SW 1271 (cell line): Measurements from ENCODE around the gene PAQR5.
"Not testable (repeated sequence)": the region's sequence is repeated elsewhere in the genome, so short reads cannot be mapped to it uniquely, and the experiment has no call there.

ENCODE experiments used
- DNase-seq, 2 experiments: peaks; one replicate each; lab custom pipeline; 2025; lab: John Stamatoyannopoulos, UW

Gene PAQR5

DNA sequence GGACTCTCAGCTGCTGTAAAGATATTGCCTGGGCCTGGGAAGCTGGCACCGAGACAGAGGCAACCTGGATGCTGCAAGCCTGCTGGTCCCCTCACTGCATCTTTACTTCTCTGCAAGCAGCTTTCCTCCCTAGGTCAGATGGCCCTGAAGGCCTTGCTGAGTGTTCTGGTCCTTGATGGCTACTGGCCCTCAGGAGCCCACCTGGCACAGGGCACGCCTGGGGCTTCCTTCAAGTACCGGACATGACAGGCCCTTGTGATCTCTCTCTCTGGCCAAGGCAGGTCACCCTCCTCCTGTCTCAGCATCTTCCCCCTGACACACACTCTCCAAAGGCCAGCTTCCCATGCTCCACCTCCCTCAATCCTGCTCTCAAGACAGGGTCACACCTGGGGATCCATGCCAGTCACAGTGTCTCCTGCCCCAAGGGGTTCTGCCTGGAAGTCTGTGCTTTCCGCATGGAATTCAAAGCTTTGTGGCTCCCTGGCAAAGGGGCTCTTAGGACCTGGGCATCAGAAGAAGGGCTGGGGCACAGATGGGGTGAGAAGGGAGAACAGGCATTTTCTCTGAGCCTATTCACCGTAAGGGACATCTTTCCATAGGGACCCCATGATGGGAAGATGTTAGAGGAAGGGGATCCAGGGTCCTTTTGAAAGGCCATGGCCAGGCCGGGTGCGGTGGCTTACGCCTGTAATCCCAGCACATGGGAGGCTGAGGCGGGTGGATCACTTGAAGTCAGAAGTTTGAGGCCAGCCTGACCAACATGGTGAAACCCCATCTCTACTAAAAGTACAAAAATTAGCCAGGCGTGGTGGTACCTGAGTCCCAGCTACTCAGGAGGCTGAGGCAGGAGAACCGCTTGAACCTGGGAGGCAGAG is 4.7 kb upstream of the PAQR5 start:
- no peak for DNase-seq

DNA sequence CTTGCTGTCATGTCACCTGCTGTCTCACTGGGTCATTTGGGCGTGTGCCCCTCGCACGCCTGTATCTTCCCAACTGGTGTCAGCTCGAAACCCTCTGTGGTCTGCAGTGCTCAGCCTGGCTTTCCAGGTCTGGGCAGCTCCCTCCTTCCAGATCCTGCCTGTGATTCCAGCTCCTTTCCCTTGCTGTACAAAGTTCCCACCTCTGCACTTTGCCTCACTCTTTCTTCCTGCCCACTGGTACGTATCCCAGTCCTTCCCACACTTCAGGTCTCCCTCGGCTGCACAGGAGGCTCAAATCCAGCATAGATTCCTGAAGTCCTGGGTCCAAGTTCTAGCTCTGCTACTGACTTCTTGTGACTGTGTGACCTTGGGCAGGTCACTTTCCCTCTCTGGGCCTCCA is 2.1 kb upstream of the PAQR5 start:
- DNase-seq = no peak

DNA sequence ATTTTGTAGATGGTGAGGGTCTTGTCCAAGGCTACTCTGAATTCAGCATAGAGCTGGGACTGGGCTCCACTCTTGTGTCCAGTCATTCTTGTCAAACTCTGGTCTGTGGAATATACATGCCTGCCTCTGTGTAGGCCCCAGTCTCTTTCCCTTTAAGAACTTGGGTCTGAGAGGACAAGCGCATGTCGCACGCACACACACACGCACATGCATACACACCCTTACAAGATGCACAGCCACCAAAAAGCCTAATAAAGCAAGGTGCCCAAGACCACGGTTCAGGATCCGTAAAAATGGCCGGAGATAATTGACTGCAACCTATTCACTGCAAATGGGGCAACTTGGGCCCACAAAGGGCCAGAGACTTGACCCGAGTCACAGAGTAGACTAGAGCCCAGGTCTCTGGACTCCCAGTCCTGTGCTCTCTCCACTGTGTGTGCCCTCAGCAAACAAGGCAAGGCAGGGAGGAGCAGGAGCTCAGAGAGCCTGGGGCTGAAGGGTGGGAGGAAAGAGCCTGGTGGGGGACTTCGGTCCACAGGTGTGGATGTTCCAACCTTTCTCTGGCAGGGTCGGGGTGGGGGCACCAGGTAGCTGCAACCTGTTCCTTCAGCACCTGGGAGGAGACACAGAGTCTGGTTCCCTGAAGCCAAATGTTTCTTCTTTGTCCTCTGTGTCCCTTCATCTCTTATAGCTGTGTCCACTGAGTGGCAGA is 914 bp upstream of the PAQR5 start:
- DNase-seq = no peak

DNA sequence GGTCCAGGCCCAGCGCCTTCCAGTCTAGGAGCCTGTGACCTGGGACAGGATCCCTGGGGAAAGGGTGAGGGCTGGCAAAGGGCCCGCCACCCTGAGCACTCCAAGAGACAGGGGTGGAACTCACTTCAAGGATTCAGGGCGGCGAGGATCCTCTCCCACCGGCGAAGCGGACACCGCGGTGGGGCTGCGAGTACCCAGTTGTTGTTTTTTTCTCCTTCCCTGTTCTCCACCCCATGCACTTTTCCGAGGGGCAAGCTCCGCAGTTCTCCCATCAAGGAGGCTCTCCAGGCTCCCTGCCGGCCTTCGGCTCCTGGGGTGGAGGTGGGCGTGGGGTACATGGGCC is 387 bp upstream of the PAQR5 start:
- no peak for DNase-seq

DNA sequence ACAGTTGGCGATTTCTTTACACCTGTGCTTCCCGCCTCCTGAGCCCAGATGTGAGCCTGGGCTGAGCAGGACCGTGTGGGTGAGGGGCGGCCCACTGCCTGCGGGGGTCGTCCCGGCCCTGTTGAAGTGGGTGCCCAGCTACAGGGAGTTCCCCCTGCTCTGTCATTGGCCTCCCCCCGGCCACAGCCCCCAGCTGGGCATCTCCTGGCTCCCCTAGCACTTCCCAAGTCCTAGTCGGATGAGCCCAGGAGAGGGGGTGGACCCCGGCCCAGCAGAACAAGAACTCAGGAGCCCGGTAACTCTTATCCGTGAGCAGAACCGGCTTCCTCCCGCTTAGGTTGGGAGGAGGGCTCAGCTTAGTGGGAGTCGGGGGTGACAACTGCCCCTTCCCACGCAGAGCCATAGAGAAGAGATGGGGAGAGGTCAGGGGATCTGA is 757 bp downstream of the PAQR5 start:
- no peak for DNase-seq

DNA sequence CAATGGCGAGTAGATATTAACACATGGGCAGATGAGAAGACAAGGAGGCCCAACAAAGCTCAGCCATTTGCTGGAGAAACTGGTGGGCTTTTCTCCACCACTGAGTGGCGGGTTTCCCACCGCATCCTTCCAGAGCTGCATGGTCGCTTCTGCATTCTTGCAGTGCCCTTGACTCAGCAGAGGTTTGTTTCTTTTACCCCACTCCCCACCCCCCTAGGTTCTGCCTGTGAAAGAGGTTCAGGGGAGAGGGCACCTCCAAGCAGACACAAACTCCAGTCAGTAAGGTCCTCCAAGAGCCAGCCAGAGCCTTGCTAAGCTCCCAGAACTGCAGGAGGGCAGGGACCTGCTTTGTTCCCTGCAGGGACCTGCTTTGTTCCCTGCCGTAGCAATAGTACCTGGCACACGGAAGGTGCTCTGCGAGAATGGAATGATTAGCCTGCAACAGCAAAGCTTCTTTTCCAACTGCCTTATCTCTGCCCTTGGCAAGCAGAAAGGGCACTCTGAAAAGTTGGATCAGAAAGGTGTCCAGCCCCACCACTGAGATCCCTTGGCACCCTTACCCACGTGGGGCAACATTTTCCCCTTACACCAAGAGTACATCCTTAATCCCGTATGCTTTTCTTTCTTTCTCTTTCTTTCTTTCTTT is 1.4 kb downstream of the PAQR5 start:
- no peak for DNase-seq

DNA sequence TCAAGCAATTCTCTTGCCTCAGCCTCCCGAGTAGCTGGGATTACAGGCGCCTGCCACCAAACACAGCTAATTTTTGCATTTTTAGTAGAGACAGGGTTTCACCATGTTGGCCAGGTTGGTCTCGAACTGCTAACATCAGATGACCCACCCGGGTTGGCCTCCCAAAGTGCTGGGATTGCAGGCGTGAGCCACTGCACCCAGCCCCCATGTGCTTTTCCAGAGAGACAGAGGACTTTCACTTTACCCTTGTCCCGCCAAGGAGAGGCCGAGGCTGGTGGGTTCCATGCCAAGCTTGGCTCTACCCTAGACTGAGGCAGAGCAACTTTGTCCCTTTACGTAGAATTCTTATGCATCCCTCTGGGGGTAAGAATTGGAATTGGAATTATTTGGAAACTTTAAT is 2.4 kb downstream of the PAQR5 start:
- not testable (repeated sequence) for DNase-seq

DNA sequence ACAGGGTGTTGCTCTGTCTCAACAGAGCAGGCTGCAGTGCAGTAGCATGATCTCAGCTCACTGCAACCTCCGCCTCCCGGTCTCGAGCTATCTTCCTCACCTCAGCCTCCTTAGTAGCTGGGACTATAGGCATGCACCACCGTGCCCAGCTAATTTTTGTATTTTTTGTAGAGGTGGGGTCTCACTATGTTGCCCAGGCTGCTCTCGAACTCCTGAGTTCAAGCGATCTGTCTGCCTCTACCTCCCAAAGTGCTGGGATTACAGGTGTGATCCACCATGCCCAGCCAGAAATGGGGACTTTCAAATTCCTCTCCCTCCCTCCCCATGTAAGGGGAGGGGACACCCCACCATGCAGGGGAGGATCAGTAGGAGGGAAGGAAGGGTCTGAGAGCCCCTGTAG is 3.4 kb downstream of the PAQR5 start:
- DNase-seq = not testable (repeated sequence)

DNA sequence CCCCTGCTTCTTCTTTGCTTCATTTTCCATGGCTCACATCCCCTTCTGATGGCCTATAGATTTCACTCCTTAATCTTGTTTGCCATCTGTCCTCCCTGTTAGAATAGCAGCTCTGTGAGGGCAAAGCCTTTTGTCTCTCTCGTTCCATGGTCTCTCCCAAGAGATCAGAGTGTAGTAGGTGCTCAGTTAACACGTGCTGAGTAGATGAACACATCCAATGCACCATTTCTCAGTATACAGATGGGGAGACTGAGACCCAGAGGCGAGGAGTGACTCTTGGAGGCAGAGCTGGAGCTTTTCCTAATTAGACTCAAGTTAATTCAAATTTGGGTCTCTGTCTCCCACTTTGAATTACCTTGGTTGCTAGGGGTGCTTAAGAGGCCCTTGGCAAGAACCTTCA is 4.2 kb downstream of the PAQR5 start:
- DNase-seq = no peak

DNA sequence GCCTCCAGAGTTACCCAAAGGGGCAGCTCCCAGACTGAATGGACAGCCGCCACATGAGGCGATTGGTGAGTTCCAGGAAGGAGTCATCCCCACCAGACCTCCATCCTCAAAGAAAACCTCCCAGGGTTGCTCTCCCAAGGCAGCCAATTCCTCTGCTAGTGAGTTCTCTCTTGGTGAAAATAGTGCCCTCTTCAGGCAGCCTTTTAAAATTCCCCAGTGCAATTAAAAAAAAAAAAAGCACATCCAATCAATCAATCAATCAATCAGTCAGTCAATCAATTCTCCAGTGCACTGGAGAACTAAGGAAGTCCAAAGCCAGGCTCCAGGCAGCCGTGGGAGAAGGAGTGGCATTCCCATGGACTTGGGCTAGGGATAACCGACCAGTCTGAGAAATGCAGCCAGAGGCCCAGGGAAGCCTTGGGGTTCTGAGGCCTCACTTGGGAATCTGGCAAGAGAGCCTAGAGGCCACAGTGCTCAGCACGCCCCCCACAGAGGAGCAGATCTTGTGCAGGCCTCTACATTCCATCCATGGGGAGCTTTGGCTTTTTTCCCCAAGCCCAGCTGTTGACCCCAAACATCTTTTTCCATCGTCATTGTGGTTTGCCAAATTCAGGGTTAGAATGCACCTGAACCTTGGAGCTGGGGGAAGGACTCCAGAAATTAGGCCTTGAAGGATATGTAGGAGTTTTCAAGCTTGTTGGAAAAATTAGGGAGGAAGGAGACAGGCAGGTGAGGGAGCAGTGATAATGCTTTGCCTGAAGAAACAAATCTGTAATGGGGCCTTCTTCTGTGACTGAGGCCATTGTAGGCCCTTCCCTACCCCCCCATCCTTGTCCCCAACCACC is 4.8 kb downstream of the PAQR5 start:
- DNase-seq = peak in 1 of 2 experiments; percentile 16

DNA sequence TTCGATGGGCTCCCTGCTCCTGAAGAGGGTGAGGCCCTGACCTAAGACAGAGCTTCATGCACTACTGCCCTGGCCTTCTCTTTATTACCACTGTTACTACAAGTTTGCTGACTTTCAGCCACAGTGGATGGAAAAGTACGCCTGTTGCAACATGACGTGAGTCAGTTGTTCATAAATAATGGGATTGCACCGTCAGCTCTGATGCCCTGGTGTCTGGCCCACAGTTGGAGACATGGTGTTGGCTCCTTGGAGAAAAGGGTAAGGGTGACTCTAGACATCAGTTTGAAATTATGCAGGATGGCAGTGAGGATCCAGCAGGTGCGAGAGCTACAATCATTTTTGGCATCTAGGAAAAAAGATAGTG is 5.5 kb downstream of the PAQR5 start:
- DNase-seq = peak; percentile 32 to 70

DNA sequence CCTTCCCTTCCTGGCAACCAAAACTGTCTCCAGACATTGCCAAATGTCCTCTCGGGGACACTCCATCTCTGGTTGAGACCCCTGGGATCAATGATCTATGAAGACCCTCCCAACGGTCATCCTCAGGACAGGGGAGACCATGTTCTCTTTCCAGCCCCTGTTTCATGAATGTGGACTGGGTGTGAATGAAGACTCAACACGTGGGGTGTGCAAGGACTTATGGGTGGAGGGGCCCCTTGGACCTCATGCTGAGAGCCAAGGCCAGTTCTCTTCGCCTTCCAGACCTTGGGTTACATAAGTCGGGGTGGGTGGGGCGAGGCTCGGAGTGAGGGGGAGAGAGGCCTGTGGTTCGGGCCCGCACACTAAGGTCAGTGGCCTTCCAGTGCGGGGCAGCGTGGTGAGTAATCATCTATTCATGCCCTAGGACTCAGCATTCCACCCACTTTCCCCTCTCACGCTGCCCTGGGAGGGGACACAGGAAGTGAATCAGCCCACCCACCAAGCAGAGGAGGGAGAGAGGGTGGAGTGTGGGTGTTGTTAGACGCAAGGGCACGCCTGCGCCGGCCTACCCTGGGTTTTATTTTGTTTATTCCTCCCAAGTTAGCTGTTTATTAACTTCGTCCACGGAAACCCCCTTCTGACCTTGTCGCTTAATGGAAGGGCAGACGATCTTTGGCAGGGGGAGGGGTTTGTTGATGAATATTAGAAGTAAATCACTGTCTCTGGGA is 6.7 kb downstream of the PAQR5 start:
- peak; percentile 96 to 97 for DNase-seq

DNA sequence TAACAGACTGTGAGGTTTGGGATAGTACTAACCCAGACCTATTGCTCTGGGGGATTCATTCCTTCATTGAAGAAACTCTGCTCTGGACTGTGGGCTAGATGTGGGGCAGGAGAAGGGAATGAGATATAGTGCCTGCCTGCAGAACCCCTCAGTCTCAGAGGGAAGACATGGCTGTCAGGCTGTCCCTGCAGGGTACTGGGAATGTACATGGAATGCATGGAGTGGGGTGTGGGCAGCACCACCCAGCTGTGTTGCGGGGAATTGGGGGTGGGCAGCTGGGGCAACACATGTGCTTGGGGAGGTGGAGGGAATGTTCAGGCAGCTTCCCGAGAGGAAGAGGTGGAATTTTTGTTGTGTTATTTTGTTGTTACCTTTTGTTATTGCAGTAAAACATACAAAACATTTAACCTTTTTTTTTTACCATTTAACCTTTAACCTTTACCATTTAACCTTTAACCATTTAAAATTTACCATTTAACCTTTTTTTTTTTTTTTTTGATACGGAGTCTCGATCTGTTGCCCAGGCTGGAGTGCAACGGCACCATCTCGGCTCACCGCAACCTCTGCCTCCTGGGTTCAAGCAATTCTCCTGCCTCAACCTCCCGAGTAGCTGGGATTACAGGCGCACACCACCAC is 7.3 kb downstream of the PAQR5 start:
- no peak for DNase-seq

DNA sequence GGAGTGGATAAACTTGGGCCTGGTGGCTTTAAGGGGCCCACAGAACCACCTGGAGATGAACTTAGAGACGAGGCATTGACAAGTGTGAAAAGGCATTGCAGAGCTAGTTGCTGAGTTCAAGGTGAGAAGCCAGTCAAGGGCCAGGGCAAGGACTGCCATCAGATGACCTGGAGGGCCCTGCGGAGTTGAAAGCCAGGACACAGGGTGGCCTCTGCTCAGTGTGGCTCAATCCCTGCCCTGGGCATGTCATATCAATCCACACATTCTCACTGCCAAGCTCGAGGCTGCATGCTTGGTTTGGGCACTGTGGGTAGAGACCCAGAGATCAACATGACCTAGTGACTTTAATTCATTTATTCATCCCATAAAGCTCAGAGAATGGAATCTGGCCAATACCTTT is 9.2 kb downstream of the PAQR5 start:
- no peak for DNase-seq

DNA sequence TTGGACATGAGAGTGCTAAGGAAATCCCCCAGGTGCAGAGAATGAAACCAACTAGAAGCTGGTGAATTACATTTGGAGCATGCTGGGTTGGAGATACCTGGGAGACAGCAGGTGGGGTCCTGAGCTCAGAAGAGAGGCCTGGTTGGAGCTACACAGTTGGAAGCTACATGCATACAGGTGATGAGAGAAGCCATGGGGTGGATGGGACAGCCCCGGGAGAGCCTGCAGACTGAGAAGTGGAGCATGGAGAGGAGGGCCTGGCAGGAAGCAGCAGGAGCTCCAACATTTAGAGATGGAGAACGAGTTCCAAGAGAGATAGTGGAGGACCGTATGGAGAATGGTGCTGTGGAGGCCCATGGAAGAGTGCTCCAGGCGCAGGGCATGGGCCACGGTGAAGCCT is 10.2 kb downstream of the PAQR5 start:
- DNase-seq = no peak

DNA sequence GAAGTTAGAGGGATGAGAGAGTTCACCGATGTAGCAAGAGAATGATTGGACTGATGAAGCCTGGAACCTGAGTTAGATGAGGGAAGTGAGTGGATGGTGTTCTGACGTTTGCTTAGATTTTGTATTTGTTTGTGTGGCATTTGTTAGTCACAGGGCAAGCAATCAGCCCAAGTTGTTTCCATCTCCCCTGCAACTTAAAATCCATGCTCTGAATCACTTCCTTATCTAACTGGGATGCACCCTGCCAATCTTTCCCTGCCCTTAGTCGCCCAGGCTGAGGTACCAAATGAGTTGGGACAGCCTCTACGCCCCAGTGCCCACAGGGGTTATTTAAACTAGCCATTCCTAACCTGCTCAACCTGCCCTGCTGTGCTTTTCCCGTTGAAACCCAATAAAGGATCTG is 12.6 kb downstream of the PAQR5 start:
- peak in 1 of 2 experiments; percentile 46 for DNase-seq

DNA sequence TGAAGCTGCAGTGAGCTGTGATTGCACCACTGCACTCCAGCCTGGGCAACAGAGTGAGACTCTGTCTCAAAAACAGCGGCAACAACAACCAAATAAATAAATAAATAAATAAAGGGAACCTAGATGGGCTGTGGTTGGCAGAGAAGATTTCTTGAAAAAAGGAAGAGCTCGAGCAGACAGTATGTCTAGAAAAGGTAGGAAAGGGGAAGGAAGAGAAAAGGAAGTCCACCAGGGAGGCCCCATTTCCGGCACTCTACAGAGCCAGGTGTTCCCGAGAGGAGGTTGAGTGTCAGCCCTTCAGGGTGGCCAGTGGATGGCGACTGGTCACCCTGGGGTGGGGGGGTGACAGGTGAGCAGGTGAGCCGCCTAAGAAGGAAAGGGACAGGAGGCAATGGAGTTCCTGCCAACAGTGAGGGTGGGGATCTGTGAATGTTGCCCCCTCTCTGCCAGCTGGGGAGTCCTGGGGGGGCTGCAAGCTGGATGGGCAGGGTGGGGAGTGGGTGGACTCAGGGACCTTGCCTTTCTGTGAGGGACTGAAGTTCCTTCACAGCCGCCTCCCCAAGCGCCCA is 14.8 kb downstream of the PAQR5 start:
- DNase-seq = no peak

DNA sequence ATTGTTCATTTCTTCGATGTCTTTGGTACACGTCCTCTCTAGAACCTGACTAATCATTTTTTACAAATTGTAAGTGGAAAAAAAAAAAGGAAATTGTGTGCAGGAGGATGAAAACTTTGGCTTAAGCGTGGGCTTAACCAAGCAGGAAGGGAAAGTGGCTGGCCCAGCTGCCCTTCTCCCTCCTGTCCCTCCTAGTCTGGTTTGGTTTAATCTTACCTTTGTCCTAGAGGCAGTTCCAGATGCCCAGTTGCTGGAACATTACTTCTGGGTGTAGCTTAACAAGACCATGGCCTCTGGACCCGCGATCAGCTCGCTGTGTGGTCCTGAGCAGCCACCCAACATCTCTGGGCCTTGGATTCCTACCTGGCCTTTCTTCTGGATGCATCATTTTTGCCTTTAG is 15.4 kb downstream of the PAQR5 start:
- no peak for DNase-seq

DNA sequence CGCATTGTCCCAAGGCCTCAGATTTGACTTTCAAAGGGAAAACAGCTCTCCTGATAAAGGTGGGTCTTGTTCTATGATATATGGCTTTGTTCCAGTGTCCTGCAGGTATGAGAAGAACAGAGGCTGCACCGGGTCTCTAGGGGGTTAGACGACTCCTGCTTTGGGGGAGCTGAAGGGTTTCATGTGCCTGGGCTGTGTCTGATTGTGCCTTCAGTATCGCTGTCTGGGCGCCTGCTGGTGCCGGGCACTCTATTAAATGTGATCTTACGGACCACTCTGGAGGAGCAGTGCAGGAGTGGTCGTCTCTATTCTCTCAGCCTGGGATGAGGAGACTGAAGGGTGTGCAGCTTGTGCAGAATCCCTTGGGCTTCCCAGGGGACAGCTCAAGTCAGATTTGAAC is 16.0 kb downstream of the PAQR5 start:
- no peak for DNase-seq

DNA sequence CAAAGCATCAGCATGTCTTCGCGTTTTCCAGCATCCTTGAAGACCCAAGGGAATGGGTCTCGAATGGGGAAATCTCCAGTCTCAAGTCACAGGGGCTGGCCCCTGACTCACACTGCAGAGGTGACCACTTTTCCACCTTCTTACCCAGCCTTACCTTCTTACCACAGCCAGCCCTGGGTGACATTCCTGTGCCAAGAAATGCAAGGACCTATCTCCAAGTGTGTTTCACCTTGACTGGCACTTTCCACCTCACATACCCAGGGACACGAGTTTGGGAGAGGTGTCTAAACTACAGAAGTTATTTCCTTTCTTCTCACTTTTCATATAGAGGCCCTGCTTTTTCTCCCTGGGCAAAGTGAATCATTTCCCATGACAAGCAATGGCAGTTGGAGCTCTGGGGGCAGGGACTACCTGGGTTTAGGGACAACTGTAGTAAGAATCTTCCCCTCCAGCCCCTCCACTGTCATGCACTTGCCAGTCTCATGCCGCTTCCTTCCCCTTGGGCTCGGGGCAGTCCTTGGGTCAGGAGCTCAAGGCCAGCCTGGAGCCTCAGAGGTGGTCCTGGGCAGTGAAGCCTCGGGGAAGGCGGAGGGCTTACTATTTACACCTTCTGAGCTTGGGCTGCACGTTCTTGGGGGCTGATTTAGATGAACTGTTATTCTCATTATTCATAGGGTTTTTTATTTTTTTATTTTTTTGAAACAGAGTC is 16.8 kb downstream of the PAQR5 start:
- DNase-seq = no peak
